Endodermal cell (in vitro differentiated cells): ENCODE data around the gene IQSEC3. TPM values are rescaled to one million over a fixed set of nuclear protein-coding genes. Genes with fewer than 3 reads are reported as not detected.
A peak's percentile ranks its signal among the peaks of the same experiment; 100 is the strongest.

ENCODE experiments used
- DNase-seq: peaks from one replicate; pipeline ENCODE4 v3.0.0-alpha.2; 2017
- H3K27ac ChIP-seq: 2 replicates; pipeline ENCODE4 v1.5.1; 2013; ENCODE audit warnings: mild to moderate bottlenecking, low read depth, low read length, moderate library complexity
- H3K27me3 ChIP-seq: 2 replicates; pipeline ENCODE4 v1.6.1; 2013; ENCODE audit warnings: mild to moderate bottlenecking, low read length, moderate library complexity; ENCODE audit not compliant: insufficient read depth, control insufficient read depth, poor library complexity, severe bottlenecking
- H3K36me3 ChIP-seq: 2 replicates; pipeline ENCODE4 v1.7.0; 2013; ENCODE audit warnings: mild to moderate bottlenecking, low read length, moderate library complexity; ENCODE audit not compliant: control insufficient read depth, insufficient read depth
- H3K4me1 ChIP-seq: one replicate; pipeline ENCODE4 v1.7.0; 2013; ENCODE audit warnings: low read length; ENCODE audit not compliant: control insufficient read depth, insufficient read depth
- H3K4me3 ChIP-seq: 2 replicates; pipeline ENCODE4 v1.5.1; 2013; ENCODE audit warnings: mild to moderate bottlenecking, low read length, moderate library complexity
- H3K9ac ChIP-seq: 2 replicates; pipeline ENCODE4 v1.6.1; 2013; ENCODE audit warnings: mild to moderate bottlenecking, low read length, moderate library complexity; ENCODE audit not compliant: poor library complexity, severe bottlenecking; ENCODE audit errors: extremely low read depth
- H3K9me3 ChIP-seq: 2 replicates; pipeline ENCODE4 v1.6.1; 2013; ENCODE audit warnings: mild to moderate bottlenecking, low read length, moderate library complexity; ENCODE audit not compliant: control insufficient read depth
- H3K27ac Mint-ChIP-seq: 2 replicates; pipeline ENCODE4 v1.8.0; 2020; ENCODE audit warnings: mixed read lengths
- H3K27me3 Mint-ChIP-seq: 2 replicates; pipeline ENCODE4 v1.8.0; 2021; ENCODE audit warnings: mild to moderate bottlenecking, mixed read lengths; ENCODE audit not compliant: insufficient read depth
- H3K36me3 Mint-ChIP-seq: 2 replicates; pipeline ENCODE4 v1.8.0; 2020; ENCODE audit warnings: low read depth, mixed read lengths
- H3K4me1 Mint-ChIP-seq: 2 replicates; pipeline ENCODE4 v1.8.0; 2020; ENCODE audit warnings: mixed read lengths
- H3K4me3 Mint-ChIP-seq: 2 replicates; pipeline ENCODE4 v1.8.0; 2020; ENCODE audit warnings: mild to moderate bottlenecking, moderate library complexity, mixed read lengths
- H3K9me3 Mint-ChIP-seq: 2 replicates; pipeline ENCODE4 v1.8.0; 2020; ENCODE audit warnings: mild to moderate bottlenecking, mixed read lengths
- WGBS, 2 experiments: methylation state at CpG; one replicate each; pipeline versions ENCODE4 v1.1.5 to v1.1.7; 2013; ENCODE audit warnings: missing lambda C conversion rate in 2 of 2, mixed read lengths in 1 of 2; ENCODE audit not compliant: insufficient coverage in 1 of 2, insufficient read length in 1 of 2; 5-methylcytosine and 5-hydroxymethylcytosine counted together
- total RNA-seq, 2 donors: library from RNA; stranded (reverse); fragmentation: NEBNext Ultra II Directional in 1 of 2; extraction: Animal tissue kit (Norgen Biotek cat#: 25700) in 1 of 2; gene quantifications; 2 replicates in 1 of 2; 3 replicates in 1 of 2; pipeline ENCODE4 v1.2.1, GENCODE V29; 2021
- TF ChIP-seq, protein P1 (sequence below): fragments of 200-600 bp; sonication (generic); conservative IDR thresholded peaks from 2 replicates; pipeline ENCODE4 v1.5.0; 2021; ENCODE audit warnings: antibody characterized with exemption, mild to moderate bottlenecking

IQSEC3 gene
- total RNA-seq, 2 donors from 2014 or later, result 1.5 to 2.7 TPM

DNA sequence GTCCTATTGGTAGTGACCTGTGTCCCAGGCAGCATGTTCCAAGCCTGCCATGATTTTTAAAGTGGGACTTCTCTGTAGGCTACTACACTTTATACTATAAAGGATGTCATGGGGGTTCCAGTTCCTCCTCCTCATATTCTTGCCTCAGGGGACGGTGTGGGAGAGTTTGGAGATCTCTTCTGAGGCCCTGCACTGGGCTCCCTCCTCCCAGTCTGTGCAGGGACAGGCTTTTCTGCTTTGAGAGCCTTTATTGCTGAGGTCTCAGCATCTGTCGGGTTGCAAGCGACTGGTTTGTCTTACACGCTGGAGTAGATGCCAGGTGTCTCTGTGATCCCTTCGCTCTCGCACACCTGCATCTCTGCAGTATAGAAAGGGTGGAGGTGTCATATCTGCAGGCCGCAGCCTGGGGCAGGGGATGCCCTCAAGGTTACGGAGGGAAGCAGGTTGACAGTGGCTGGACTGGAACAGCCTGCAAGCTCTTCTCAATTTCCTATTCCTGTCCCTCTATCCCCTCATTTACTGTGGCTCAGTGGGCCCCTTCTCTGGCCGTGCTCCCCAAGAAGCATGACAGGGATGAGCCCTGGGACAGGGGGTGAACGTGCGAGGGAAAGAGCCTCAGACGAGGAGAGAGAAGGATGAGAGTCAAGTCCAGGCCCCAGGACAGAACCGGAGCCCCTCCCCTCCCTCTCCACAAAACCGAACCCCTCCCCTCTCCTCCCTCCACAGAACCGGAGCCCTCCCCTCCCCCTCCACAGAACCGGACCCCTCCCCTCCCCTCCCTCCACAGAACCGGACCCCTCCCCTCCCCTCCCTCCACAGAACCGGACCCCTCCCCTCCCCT lies 96.1 kb downstream of the IQSEC3 start:
- H3K4me1 ChIP-seq, result no peaks in the 10 kb centered on the region
- peak overlapping the region; percentile 50 for H3K27ac ChIP-seq
- Mint-ChIP-seq H3K36me3 (no peaks in the 10 kb centered on the region), H3K27ac (no peak overlapping the region), H3K9me3 (no peaks in the 10 kb centered on the region), H3K27me3 (peaks cover 6% of the 10 kb centered on the region), H3K4me3 (no peak overlapping the region), H3K4me1 (peaks cover 9% of the 10 kb centered on the region)
- WGBS, 2 experiments, result 38 to 66% methylated on average over 1 to 11 of the region's 18 CpGs
- H3K4me3 ChIP-seq, result no peak overlapping the region
- H3K27me3 ChIP-seq, result no peaks in the 10 kb centered on the region
- TF ChIP-seq, protein P1, sequence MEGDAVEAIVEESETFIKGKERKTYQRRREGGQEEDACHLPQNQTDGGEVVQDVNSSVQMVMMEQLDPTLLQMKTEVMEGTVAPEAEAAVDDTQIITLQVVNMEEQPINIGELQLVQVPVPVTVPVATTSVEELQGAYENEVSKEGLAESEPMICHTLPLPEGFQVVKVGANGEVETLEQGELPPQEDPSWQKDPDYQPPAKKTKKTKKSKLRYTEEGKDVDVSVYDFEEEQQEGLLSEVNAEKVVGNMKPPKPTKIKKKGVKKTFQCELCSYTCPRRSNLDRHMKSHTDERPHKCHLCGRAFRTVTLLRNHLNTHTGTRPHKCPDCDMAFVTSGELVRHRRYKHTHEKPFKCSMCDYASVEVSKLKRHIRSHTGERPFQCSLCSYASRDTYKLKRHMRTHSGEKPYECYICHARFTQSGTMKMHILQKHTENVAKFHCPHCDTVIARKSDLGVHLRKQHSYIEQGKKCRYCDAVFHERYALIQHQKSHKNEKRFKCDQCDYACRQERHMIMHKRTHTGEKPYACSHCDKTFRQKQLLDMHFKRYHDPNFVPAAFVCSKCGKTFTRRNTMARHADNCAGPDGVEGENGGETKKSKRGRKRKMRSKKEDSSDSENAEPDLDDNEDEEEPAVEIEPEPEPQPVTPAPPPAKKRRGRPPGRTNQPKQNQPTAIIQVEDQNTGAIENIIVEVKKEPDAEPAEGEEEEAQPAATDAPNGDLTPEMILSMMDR, result no peak
- H3K9ac ChIP-seq, result no peak overlapping the region
- no peaks in the 10 kb centered on the region for H3K36me3 ChIP-seq
- H3K9me3 ChIP-seq, result no peaks in the 10 kb centered on the region
- peak; percentile 71 for DNase-seq

DNA sequence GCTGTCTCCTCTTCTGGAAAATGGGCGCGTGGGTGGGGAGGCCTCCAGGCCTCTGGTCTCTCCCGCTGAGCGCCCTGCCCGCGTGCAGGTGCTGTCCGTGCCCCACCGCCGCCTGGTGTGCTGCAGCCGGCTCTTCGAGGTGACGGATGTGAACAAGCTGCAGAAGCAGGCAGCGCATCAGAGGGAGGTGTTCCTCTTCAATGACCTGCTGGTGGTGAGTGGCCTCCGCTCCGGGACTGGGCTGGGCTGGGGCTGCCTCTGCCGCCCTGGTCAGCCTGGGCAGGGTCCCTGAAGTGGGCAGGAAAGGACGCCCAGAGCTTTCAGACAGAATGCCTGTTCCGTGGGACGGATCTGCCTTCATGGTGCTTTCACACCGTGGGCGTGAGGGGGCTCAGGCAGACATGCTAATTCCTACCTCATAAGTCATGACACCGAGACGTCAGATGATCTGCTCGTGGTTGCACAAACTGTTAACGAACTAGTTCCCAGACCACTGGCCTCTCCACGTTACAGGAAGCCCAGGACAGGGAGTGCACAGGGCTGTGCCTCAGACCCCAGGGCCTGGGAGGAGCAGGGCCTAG lies 96.9 kb downstream of the IQSEC3 start:
- Mint-ChIP-seq H3K36me3 (no peaks in the 10 kb centered on the region), H3K4me1 (peaks cover 15% of the 10 kb centered on the region), H3K9me3 (no peaks in the 10 kb centered on the region), H3K27me3 (peaks cover 6% of the 10 kb centered on the region), H3K27ac (no peak overlapping the region), H3K4me3 (no peak overlapping the region)
- no peaks in the 10 kb centered on the region for H3K4me1 ChIP-seq
- no peak for DNase-seq
- no peaks in the 10 kb centered on the region for H3K36me3 ChIP-seq
- no peaks in the 10 kb centered on the region for H3K9me3 ChIP-seq
- H3K27ac ChIP-seq, result no peak overlapping the region
- no peaks in the 10 kb centered on the region for H3K27me3 ChIP-seq
- H3K4me3 ChIP-seq, result no peak overlapping the region
- H3K9ac ChIP-seq, result no peak overlapping the region
- TF ChIP-seq, protein P1, result no peak
- 91 to 92% methylated on average over 20 to 26 of the region's 26 CpGs for WGBS, 2 experiments

GRCh38 chr12:164207-164606 lies 97.6 kb downstream of the IQSEC3 start:
- TF ChIP-seq, protein P1, result no peak
- Histone ChIP-seq H3K27ac (no peak overlapping the region), H3K4me1 (no peaks in the 10 kb centered on the region), H3K9me3 (no peaks in the 10 kb centered on the region), H3K36me3 (no peaks in the 10 kb centered on the region), H3K27me3 (no peaks in the 10 kb centered on the region), H3K4me3 (no peak overlapping the region), H3K9ac (no peak overlapping the region)
- H3K4me3 Mint-ChIP-seq, result no peak overlapping the region
- peaks cover 21% of the 10 kb centered on the region for H3K4me1 Mint-ChIP-seq
- WGBS, 2 experiments, result 55 to 68% methylated on average over 7 of the region's 7 CpGs
- H3K9me3 Mint-ChIP-seq, result no peaks in the 10 kb centered on the region
- H3K27ac Mint-ChIP-seq, result no peak overlapping the region
- no peaks in the 10 kb centered on the region for H3K36me3 Mint-ChIP-seq
- no peak for DNase-seq
- H3K27me3 Mint-ChIP-seq, result peaks cover 6% of the 10 kb centered on the region
